ENCODE results near the gene ALG1L2.
"Not testable (repeated sequence)": the region's sequence is repeated elsewhere in the genome, so short reads cannot be mapped to it uniquely, and the experiment has no call there.

Gene ALG1L2

DNA sequence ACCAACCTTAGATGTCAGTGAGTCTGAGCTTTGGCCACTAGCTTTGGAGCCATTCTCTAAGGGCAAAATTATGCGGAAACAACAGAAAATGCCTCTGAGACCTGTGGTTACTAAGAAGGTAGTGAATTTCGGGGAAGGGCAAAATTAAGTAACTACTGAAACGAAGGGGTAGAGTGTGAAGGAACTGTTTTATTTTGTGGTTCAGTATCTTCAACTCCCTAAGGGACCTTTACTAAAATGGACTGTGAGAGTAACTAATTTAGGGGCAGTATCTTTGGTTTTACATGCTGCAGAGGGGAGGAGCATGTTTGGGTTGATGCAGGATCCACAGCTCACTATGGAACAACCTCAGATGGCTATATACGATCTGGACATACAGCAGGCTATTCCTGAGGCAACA is 8.0 kb upstream of the ALG1L2 start:
- TF ChIP-seq, protein P1, sequence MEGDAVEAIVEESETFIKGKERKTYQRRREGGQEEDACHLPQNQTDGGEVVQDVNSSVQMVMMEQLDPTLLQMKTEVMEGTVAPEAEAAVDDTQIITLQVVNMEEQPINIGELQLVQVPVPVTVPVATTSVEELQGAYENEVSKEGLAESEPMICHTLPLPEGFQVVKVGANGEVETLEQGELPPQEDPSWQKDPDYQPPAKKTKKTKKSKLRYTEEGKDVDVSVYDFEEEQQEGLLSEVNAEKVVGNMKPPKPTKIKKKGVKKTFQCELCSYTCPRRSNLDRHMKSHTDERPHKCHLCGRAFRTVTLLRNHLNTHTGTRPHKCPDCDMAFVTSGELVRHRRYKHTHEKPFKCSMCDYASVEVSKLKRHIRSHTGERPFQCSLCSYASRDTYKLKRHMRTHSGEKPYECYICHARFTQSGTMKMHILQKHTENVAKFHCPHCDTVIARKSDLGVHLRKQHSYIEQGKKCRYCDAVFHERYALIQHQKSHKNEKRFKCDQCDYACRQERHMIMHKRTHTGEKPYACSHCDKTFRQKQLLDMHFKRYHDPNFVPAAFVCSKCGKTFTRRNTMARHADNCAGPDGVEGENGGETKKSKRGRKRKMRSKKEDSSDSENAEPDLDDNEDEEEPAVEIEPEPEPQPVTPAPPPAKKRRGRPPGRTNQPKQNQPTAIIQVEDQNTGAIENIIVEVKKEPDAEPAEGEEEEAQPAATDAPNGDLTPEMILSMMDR (conservative IDR thresholded peaks at IDR 0.05; ENCODE audit: low read depth, low read length), result no peak
- no peak overlapping the region for H3K4me3 ChIP-seq (ENCODE audit: low read length)
- no peak for DNase-seq (ENCODE audit: low read depth)

DNA sequence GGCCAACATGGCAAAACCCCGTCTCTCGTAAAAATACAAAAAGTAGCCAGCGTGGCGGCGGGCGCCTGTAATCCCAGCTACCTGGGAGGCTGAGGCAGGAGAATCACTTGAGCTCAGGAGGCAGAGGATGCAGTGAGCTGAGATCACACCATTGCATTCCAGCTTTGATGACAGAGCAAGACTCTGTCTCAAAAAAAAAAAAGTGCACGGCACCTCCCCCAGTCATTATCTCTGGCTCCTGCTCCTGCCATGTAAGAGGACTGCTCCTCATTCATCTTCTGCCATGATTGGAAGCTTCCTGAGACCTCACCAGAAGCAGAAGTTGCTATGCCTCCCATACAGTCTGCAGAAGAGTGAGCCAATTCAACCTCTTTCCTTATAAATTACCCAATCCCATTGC is 4.0 kb upstream of the ALG1L2 start:
- no peak overlapping the region for H3K4me3 ChIP-seq (ENCODE audit: low read length)
- TF ChIP-seq, protein P1 (conservative IDR thresholded peaks at IDR 0.05; ENCODE audit: low read depth, low read length), result no peak
- DNase-seq (ENCODE audit: low read depth), result no peak

DNA sequence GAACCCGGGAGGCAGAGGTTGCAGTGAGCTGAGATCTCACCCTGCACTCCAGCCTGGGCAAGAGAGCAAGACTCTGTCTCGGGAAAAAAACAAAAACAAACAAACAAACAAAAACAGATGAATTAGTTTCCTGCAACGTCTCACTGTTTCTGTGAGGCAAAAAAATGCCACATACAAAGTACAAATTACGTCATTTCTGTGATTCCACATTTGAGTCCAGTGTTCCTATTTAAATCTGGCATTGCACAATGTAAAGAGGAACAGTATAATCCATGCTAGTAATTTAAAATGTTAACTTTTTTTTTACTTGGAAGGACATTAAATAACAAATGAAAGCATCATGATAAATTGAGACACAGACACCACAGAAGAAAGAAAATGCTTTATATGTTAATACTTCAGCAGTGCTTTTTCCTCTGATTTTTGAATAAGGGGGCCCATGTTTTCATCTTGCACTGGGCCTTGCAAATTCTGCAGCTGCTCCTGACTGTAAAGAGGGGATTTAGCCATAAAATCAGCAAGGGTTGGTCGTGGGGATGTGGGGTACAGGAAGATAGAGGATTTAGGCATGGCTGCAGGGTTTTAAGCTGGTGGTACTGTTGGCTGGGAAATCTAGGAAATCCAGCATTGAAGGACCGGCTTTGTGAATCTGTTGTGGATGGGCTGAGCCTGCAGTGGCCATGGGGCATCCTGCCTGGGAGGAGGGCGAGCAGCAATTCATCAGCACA is 1.9 kb downstream of the ALG1L2 start:
- DNase-seq (ENCODE audit: low read depth); H3K4me3 ChIP-seq (ENCODE audit: low read length): not testable (repeated sequence)

DNA sequence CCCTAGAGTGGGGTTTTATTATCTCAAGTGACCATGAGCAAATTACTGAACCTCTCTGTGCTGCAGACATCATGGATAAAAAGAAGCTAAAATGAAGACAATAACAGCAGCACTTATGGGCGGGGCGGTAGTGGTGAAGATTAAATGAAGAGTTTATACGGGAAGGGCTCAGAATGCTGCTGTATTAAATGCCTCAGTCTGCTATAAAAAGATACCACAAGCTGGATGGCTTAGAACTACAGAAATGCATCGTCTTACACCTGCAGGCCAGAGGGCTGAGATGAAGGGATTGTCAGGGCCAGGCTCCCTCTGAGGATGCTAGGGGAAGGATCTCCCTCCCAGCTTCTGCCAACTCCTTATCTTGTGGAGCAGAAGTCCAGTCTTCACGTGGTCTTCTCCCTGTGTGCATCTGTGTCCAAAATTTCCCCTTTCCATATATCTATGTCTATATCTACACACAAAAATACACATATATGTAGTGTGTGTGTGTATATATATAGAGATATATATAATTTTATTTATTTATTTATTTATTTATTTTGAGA is 2.9 kb downstream of the ALG1L2 start:
- H3K4me3 ChIP-seq (ENCODE audit: low read length), result no peak overlapping the region
- DNase-seq (ENCODE audit: low read depth), result no peak
- TF ChIP-seq, protein P1 (conservative IDR thresholded peaks at IDR 0.05; ENCODE audit: low read depth, low read length), result no peak

DNA sequence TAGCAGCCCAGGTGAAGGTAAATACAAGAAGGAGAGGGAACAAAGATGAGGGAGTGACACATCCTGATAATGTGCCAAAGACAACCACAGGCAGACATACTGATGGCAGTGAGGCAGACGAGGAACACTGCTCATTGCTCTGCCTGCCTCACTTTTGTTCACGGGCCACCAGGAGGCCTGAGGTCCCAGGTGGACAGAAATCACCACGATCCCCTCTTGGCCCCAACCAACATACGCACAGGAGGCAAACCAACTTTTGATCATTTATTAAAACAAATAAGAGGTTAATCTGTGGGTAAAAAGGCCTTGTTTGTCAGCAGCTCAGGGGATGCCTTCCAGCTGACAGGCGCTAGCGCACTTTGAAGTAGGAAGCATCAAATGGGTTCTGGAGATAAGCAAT is 4.2 kb downstream of the ALG1L2 start:
- TF ChIP-seq, protein P1 (conservative IDR thresholded peaks at IDR 0.05; ENCODE audit: low read depth, low read length), result no peak
- no peak overlapping the region for H3K4me3 ChIP-seq (ENCODE audit: low read length)

DNA sequence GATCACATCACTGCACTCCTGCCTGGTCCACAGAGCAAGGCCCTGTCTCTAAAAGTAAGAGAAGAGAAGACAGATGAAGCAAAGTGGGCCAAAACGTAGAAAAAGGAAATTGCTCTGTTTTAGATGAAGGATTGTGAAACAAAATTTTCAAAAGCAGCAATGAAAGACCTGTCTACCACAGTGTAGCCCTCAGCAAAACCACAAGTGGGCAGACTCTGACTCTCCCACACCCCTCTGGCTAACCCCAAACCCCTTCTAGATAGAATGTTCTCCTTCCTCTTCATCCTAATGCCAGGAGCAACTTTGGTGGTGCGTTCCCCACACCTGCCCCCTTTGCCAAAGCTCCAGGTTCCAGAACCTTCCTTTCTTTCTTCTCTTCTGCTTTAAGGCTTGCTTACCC is 5.0 kb downstream of the ALG1L2 start:
- DNase-seq (ENCODE audit: low read depth); H3K4me3 ChIP-seq (ENCODE audit: low read length): not testable (repeated sequence)

More for the DNA sequence above, 4.2 kb downstream of the ALG1L2 start:
- no peak for DNase-seq (ENCODE audit: low read depth)

DNA sequence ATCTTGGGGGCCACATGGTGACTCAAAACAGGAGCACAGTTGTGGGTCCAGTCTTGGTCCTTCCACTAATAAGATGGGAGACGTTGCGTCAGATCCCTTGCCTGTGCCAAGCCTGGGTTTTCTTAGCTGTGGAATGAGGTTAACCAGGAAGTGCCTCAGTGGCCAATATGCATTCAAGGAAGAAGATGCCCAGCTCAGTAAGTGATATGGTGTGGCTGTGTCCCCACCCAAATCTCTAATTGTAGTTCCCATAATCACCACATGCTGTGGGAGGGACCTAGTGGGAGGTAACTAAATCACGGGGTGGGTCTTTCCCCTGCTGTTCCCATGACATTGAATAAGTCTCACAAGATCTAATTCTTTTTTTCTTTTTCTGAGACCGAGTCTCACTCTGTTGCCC is 6.4 kb downstream of the ALG1L2 start:
- DNase-seq (ENCODE audit: low read depth), result no peak
- H3K4me3 ChIP-seq (ENCODE audit: low read length), result no peak overlapping the region
- TF ChIP-seq, protein P1 (conservative IDR thresholded peaks at IDR 0.05; ENCODE audit: low read depth, low read length), result no peak

DNA sequence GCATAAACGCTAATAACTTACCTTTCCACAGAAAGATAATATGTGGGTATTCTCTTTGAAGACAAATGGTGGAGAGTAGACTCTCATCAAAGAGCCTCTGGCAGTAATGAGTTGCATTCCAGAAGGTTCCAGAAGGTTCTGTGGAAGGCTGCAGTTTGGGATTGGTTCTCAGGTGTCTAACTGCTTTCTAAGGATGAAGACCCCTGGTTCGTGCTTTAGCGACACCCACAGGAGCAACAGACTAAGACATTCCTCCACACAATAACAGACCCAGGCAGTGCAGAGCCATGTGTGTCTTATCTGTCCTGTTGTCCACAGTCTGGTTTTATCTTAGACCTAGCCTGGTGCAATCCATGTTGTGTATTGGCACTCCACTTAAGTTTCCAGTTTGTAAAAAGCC is 9.1 kb downstream of the ALG1L2 start:
- not testable (repeated sequence) for DNase-seq (ENCODE audit: low read depth); H3K4me3 ChIP-seq (ENCODE audit: low read length)

DNA sequence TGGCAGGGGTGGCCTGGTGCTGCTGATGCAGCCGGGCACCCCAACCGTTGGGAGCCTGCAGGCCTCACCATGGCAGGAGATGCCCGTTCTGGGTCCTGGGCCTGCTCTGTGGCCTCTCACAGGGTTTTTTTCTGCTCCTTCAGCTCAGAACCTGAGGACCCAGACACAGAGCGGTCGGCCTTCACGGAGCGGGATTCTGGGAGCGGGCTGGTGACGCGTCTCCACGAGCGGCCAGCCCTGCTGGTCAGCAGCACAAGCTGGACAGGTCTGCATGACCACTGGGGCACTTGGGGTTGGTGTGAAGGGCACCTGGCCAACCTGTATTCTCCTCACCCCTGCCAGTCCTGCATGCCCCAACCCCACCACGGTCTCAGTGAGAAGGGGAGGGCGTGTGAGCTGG is 10.3 kb downstream of the ALG1L2 start:
- TF ChIP-seq, protein P1 (conservative IDR thresholded peaks at IDR 0.05; ENCODE audit: low read depth, low read length), result no peak
- no peak for DNase-seq (ENCODE audit: low read depth)
- no peak overlapping the region for H3K4me3 ChIP-seq (ENCODE audit: low read length)

All from retinal pigment epithelial cell (primary cell).